ENCODE data around the gene FOXQ1. TPM values are rescaled to one million over a fixed set of nuclear protein-coding genes. Genes with fewer than 3 reads are reported as not detected.

Gene FOXQ1
- total RNA-seq, 1 experiment from 2014 or later = 55.8 TPM

DNA sequence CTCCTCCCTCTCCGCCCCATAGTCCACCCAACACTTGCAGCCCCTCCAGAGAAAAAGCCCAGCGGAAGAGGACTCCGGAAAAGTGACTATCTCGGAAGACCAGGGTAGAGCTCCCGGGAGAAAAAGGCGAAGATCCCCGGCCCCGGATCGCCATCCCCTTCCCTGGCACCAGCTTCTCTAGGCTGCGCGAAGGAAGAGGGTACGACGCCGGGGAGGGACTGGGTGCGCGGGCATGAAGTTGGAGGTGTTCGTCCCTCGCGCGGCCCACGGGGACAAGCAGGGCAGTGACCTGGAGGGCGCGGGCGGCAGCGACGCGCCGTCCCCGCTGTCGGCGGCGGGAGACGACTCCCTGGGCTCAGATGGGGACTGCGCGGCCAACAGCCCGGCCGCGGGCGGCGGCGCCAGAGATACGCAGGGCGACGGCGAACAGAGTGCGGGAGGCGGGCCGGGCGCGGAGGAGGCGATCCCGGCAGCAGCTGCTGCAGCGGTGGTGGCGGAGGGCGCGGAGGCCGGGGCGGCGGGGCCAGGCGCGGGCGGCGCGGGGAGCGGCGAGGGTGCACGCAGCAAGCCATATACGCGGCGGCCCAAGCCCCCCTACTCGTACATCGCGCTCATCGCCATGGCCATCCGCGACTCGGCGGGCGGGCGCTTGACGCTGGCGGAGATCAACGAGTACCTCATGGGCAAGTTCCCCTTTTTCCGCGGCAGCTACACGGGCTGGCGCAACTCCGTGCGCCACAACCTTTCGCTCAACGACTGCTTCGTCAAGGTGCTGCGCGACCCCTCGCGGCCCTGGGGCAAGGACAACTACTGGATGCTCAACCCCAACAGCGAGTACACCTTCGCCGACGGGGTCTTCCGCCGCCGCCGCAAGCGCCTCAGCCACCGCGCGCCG, 822 bp downstream of the FOXQ1 start:
- peak overlapping the region; percentile 69 for H3K4me3 ChIP-seq
- no peaks in the 10 kb centered on the region for H3K9me2 ChIP-seq (ENCODE audit: insufficient read depth)
- ChIA-PET POLR2A (ENCODE audit: unreplicated experiment) (interaction anchor here (0.6 to 2.6 kb wide), 5 partner anchors 13 to 342 kb away, joined by 4 to 19 read pairs (median 9); no protein-coding TSS in a partner anchor), CTCF (no interaction called here)
- no peaks in the 10 kb centered on the region for H3K27me3 ChIP-seq (ENCODE audit: insufficient read depth, low read depth)
- H3K36me3 ChIP-seq (ENCODE audit: low read depth) = peaks cover 16% of the 10 kb centered on the region; the same call in 1 of the 2 replicates
- H4K20me1 ChIP-seq (ENCODE audit: insufficient read depth) = no peaks in the 10 kb centered on the region
- no peak for TF ChIP-seq EZH2 (IDR thresholded peaks at IDR 0.05; ENCODE audit: low read depth)
- TF ChIP-seq, protein P1, sequence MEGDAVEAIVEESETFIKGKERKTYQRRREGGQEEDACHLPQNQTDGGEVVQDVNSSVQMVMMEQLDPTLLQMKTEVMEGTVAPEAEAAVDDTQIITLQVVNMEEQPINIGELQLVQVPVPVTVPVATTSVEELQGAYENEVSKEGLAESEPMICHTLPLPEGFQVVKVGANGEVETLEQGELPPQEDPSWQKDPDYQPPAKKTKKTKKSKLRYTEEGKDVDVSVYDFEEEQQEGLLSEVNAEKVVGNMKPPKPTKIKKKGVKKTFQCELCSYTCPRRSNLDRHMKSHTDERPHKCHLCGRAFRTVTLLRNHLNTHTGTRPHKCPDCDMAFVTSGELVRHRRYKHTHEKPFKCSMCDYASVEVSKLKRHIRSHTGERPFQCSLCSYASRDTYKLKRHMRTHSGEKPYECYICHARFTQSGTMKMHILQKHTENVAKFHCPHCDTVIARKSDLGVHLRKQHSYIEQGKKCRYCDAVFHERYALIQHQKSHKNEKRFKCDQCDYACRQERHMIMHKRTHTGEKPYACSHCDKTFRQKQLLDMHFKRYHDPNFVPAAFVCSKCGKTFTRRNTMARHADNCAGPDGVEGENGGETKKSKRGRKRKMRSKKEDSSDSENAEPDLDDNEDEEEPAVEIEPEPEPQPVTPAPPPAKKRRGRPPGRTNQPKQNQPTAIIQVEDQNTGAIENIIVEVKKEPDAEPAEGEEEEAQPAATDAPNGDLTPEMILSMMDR (conservative IDR thresholded peaks at IDR 0.05) = no peak
- H3K4me1 ChIP-seq (replicated peaks; ENCODE audit: insufficient read depth) = peaks cover 11% of the 10 kb centered on the region; the same call in 1 of the 2 replicates
- H3K9me3 ChIP-seq (ENCODE audit: insufficient read depth, low read depth) = no peaks in the 10 kb centered on the region
- intact Hi-C loops (cut with micrococcal nuclease; ENCODE audit: unreplicated experiment) = loop anchor here (1.0 to 2.0 kb wide), 4 partner anchors 202 to 515 kb away; no protein-coding TSS in a partner anchor
- peaks cover 35% of the 10 kb centered on the region for H3K79me2 ChIP-seq (ENCODE audit: low read depth)
- H2AFZ ChIP-seq = no peak overlapping the region
- peak overlapping the region; percentile 90 for H3K27ac ChIP-seq
- no TSS peak for BruUV-seq (replicated peaks)
- DNase-seq = peak; percentile 34 to 45
- H3F3A ChIP-seq (ENCODE audit: insufficient read depth, low read depth) = peaks cover 45% of the 10 kb centered on the region; the same call in 1 of the 2 replicates
- peak overlapping the region; percentile 81 for H3K4me2 ChIP-seq

DNA sequence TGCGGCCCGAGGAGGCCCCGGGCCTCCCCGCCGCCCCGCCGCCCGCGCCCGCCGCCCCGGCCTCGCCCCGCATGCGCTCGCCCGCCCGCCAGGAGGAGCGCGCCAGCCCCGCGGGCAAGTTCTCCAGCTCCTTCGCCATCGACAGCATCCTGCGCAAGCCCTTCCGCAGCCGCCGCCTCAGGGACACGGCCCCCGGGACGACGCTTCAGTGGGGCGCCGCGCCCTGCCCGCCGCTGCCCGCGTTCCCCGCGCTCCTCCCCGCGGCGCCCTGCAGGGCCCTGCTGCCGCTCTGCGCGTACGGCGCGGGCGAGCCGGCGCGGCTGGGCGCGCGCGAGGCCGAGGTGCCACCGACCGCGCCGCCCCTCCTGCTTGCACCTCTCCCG, 1.5 kb downstream of the FOXQ1 start:
- Histone ChIP-seq H3K36me3 (ENCODE audit: low read depth) (peaks cover 16% of the 10 kb centered on the region; the same call in 1 of the 2 replicates), H3K27ac (peak overlapping the region; percentile 90), H3F3A (ENCODE audit: insufficient read depth, low read depth) (peaks cover 51% of the 10 kb centered on the region; the same call in 1 of the 2 replicates), H3K27me3 (ENCODE audit: insufficient read depth, low read depth) (no peaks in the 10 kb centered on the region), H3K4me2 (no peak overlapping the region), H2AFZ (no peak overlapping the region), H4K20me1 (ENCODE audit: insufficient read depth) (no peaks in the 10 kb centered on the region), H3K4me3 (peak overlapping the region; percentile 69; the same call in 1 of the 2 replicates), H3K4me1 (replicated peaks; ENCODE audit: insufficient read depth) (peaks cover 11% of the 10 kb centered on the region; the same call in 1 of the 2 replicates), H3K79me2 (ENCODE audit: low read depth) (peaks cover 35% of the 10 kb centered on the region), H3K9me2 (ENCODE audit: insufficient read depth) (no peaks in the 10 kb centered on the region), H3K9me3 (ENCODE audit: insufficient read depth, low read depth) (no peaks in the 10 kb centered on the region)
- peak; percentile 26 to 35 for DNase-seq
- ChIA-PET CTCF (no interaction called here), POLR2A (ENCODE audit: unreplicated experiment) (interaction anchor here (0.6 to 2.6 kb wide), 4 partner anchors 12 to 202 kb away, joined by 4 to 19 read pairs (median 10); no protein-coding TSS in a partner anchor)
- intact Hi-C loops (cut with micrococcal nuclease; ENCODE audit: unreplicated experiment) = loop anchor here (1.0 to 2.0 kb wide), 2 partner anchors 203 to 400 kb away; no protein-coding TSS in a partner anchor
- BruUV-seq (replicated peaks) = no TSS peak
- TF ChIP-seq EZH2 (IDR thresholded peaks at IDR 0.05; ENCODE audit: low read depth) = no peak
- TF ChIP-seq, protein P1 (conservative IDR thresholded peaks at IDR 0.05) = no peak

DNA sequence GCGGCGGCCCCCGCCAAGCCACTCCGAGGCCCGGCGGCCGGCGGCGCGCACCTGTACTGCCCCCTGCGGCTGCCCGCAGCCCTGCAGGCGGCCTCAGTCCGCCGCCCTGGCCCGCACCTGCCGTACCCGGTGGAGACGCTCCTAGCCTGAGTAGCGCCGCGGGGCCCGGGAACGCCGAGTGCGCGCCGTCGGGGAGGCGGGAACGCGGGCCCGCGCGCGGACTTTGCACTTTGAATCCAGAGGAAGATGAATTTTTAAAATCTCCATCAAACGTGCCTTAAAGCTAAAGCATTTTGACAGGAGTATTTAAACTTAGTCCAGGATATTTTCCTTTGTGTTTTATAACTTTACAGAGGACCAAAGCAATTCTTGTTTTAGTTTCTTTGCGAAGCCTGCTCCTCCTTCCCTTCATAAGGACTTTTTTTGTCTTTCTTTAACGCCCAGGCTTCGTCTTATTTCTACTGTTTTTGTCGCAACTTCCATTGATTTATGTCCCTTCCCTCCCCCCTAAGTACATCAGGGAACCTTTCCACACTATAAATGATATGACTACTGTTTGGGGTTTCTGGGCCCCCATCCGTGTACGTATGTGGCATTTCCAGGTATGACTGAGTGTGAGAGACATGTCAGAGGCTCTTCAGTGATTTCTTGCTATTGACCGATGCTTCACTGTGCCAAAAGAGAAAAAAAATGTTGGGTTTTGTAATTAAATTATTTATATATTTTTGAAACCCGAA, 2.0 kb downstream of the FOXQ1 start:
- Histone ChIP-seq H3K36me3 (ENCODE audit: low read depth) (peaks cover 16% of the 10 kb centered on the region; the same call in 1 of the 2 replicates), H3K27ac (peak overlapping the region; percentile 98), H4K20me1 (ENCODE audit: insufficient read depth) (no peaks in the 10 kb centered on the region), H2AFZ (no peak overlapping the region), H3K4me2 (peak overlapping the region; percentile 98), H3K79me2 (ENCODE audit: low read depth) (peaks cover 35% of the 10 kb centered on the region), H3K4me3 (peak overlapping the region; percentile 66), H3K9me3 (ENCODE audit: insufficient read depth, low read depth) (no peaks in the 10 kb centered on the region), H3K27me3 (ENCODE audit: insufficient read depth, low read depth) (no peaks in the 10 kb centered on the region), H3K9me2 (ENCODE audit: insufficient read depth) (no peaks in the 10 kb centered on the region), H3K4me1 (replicated peaks; ENCODE audit: insufficient read depth) (peaks cover 11% of the 10 kb centered on the region; the same call in 1 of the 2 replicates), H3F3A (ENCODE audit: insufficient read depth, low read depth) (peaks cover 52% of the 10 kb centered on the region; the same call in 1 of the 2 replicates)
- TF ChIP-seq, protein P1 (conservative IDR thresholded peaks at IDR 0.05) = peak; percentile 51; the same call in 1 of the 2 replicates
- no peak for TF ChIP-seq EZH2 (IDR thresholded peaks at IDR 0.05; ENCODE audit: low read depth)
- BruUV-seq (replicated peaks) = TSS peak; percentile 27
- ChIA-PET CTCF (no interaction called here), POLR2A (ENCODE audit: unreplicated experiment) (interaction anchor here (0.7 to 1.2 kb wide), 2 partner anchors 12 to 142 kb away, joined by 3 to 5 read pairs; no protein-coding TSS in a partner anchor)
- intact Hi-C loops (cut with micrococcal nuclease; ENCODE audit: unreplicated experiment) = loop anchor here (1.0 to 2.0 kb wide), 2 partner anchors 203 to 401 kb away; no protein-coding TSS in a partner anchor
- DNase-seq = peak; percentile 39 to 74

Data from PC-9 (cell line).